A549 treated with GW870086 at 1 μM for 4 hours (cell line): ENCODE data around the gene NMB. TPM values are rescaled to one million over a fixed set of nuclear protein-coding genes. Genes with fewer than 3 reads are reported as not detected.

Experiments
- total RNA-seq: library from RNA; stranded (reverse); fragments of 200-300 nt; extraction: Qiagen RNA extraction; gene quantifications from 5 replicates; pipeline ENCODE4 v1.2.3, GENCODE V29; 2022; ENCODE audit warnings: low read depth

Gene NMB, protein sequence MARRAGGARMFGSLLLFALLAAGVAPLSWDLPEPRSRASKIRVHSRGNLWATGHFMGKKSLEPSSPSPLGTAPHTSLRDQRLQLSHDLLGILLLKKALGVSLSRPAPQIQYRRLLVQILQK
- total RNA-seq = 17.2 to 26.0 TPM (median 22.8 TPM) in 5 replicates

DNA sequence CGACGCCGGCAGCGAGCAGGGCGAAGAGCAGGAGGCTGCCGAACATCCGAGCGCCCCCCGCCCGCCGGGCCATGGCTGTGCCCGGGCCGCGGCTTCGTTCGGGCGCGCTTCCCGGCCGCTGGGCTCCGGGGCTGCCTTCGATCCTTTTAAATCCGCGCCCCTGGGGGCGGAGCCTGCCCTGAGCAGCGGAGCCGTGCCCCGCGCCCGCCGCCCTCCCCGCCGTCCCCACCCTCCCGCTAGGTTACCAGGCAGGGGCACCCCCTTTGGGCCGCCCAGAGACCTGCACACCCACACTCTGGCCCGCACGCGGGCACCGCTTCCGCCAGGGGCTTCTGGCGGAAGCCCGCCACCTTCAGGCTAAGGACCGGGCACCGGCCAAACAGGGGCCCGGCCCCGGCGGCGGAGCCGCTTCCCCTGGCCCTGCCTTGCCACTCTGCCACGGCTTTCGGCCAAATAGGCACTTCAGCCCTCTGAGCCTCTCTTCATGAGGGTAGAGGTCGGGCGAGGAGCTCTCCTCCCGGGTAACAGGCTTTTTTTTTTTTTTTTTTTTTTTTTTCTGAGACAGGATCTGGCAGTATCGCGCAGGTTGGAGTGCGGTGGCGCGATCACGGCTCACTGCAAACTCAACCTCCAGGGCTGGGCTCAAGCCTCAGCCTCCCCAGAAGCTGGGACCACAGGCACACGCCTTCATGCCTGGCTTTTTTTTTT, at the start of gene NMB:
NMB (minus strand) TSS at position 120 of the 708 bp plus-strand sequence; CDS start at position 73, 47 bp downstream.

DNA sequence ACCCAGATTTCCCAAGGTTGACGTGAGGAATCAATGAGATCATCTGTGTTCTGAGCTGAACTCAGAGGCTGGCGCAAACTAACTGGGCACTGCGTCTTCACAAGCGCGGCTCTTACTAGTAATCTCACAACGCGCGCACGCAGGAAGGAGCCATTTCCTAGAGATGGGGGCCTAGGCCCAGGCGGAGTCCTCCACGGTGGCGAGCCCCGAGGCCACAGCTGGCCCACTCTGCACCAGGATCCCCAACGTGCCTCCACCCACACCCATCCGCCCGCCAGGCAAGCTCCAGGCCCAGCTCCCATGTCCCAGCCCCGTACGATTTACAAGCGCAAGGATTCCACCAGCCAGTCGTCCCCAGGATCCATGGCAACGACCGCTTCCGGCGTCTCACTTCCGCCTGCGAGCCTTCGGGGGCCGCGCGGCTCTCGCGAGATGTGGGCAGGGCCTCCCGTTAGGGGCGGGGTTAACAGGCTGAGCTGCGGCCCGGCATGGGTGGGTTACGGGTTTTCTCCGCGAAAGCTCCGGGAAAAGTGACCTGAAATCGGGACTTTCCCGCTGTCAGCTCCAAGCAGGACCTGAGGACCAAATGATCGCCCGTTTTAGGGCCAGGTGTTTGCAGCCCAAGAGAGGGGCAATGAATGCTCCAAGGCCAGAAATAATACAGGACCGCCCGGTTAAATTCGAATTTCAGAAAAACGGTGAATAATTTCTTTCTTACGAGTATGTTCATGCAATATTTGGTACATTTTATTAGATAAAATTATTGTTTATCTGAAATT, 3.9 kb downstream of the NMB start, which contains the start of gene WDR73:
WDR73 (minus strand) TSS at position 374 of the 779 bp plus-strand sequence; CDS start at position 365, 9 bp downstream.

Other genes with a start within 250 kb of the NMB start
- gene ZSCAN2, start 57.2 kb downstream of the NMB start, total RNA-seq = 12.8 to 15.6 TPM (median 14.4 TPM) in 5 replicates
- gene WDR73, start 3.9 kb downstream of the NMB start, total RNA-seq = 36.1 to 45.9 TPM (median 39.2 TPM) in 5 replicates
- 324 to 422 TPM (median 331 TPM) in 5 replicates for gene SEC11A, start 57.9 kb upstream of the NMB start, total RNA-seq
- gene ZNF592, start 90.4 kb upstream of the NMB start, total RNA-seq = 16.2 to 23.5 TPM (median 20.5 TPM) in 5 replicates
- gene ALPK3, start 159.2 kb upstream of the NMB start, total RNA-seq = 0.03 to 0.48 TPM (median 0.32 TPM) in 5 replicates
- gene SLC28A1, start 226.5 kb upstream of the NMB start, total RNA-seq = not detected in 5 replicates